D721Med (cell line): ENCODE results near the gene TP53BP1.
"Not testable (repeated sequence)": the region's sequence is repeated elsewhere in the genome, so short reads cannot be mapped to it uniquely, and the experiment has no call there.

Source experiments
- DNase-seq: peaks from one replicate; pipeline ENCODE4 v3.0.0; 2011; ENCODE audit warnings: low spot score; ENCODE audit not compliant: insufficient read length
- FAIRE-seq: peaks from 2 replicates; lab custom pipeline; 2011; peaks lifted over from hg19 to GRCh38; lab: Jason Lieb, UNC
- TF ChIP-seq, protein P1 (sequence below): IDR thresholded peaks from 2 replicates; pipeline ENCODE4 v1.5.1; 2012; ENCODE audit warnings: mild to moderate bottlenecking, control low read depth; ENCODE audit not compliant: insufficient read depth; ENCODE audit errors: missing control alignments

TP53BP1 gene

GRCh38 chr15:43404130-43404529 lies 88.8 kb downstream of the TP53BP1 start:
- no peak for DNase-seq
- TF ChIP-seq, protein P1, sequence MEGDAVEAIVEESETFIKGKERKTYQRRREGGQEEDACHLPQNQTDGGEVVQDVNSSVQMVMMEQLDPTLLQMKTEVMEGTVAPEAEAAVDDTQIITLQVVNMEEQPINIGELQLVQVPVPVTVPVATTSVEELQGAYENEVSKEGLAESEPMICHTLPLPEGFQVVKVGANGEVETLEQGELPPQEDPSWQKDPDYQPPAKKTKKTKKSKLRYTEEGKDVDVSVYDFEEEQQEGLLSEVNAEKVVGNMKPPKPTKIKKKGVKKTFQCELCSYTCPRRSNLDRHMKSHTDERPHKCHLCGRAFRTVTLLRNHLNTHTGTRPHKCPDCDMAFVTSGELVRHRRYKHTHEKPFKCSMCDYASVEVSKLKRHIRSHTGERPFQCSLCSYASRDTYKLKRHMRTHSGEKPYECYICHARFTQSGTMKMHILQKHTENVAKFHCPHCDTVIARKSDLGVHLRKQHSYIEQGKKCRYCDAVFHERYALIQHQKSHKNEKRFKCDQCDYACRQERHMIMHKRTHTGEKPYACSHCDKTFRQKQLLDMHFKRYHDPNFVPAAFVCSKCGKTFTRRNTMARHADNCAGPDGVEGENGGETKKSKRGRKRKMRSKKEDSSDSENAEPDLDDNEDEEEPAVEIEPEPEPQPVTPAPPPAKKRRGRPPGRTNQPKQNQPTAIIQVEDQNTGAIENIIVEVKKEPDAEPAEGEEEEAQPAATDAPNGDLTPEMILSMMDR: no peak
- no peak for FAIRE-seq

DNA sequence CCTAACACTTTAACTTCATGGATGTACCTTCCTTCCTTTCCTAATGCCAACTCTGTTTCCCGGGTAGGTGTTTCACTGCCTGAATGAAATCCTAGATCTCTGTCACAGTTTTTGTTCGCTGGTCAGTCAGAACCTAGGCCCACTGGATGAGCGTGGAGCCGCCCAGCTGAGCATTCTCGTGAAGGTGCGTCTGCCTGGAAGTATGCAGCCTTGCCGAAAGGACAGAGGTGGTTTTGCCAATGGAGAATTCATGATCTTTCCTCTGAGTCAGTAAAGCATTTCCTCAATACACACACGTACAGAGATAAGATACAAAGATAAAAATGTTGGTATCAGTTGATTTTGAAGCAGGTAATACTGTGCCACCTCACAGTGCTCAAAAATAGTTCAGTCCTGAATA lies 89.3 kb downstream of the TP53BP1 start:
- no peak for DNase-seq
- TF ChIP-seq, protein P1: no peak
- FAIRE-seq: no peak

- DNase-seq: no peak
- TF ChIP-seq, protein P1: no peak
- FAIRE-seq: no peak
Observed at GRCh38 chr15:43402255-43402654, 90.7 kb downstream of the TP53BP1 start.

GRCh38 chr15:43393592-43393991 lies 99.4 kb downstream of the TP53BP1 start:
- DNase-seq, FAIRE-seq: not testable (repeated sequence)

DNA sequence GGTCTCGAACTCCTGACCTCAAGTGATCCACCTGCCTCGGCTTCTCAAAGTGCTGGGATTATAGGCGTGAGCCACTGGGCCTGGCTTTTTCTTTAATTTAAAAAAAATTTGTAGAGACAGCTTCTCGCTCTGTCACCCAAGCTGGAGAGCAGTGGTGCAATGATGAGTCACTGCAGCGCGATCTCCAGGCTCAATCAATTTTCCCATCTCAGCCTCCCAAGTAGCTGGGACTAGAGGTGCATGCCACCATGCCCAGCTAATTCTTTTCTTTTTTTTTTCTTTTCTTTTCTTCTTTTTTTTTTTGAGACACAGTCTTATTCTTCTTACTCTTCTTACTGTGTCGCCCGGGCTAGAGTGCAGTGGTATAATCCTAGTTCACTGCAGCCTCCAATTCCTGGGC lies 102.2 kb downstream of the TP53BP1 start:
- TF ChIP-seq, protein P1: no peak
- DNase-seq: no peak
- FAIRE-seq: no peak

DNA sequence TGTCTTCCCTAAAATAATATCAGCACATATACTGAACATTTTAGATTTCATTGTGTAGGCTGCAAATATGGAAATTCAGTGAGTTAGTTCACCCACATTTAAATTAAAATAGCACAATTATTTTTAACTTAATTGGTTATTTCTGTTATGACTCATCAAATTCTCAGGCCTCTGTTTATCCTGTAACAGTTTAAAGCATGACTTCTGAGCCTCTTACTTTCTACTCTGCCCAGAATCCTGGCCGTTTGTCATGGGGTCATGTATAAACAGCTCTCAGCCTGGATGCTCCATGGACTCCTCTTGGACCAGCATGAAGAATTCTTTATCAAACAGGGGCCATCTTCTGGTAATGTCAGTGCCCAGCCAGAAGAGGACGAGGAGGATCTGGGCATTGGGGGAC lies 109.9 kb downstream of the TP53BP1 start:
- no peak for FAIRE-seq
- no peak for DNase-seq
- TF ChIP-seq, protein P1: no peak

DNA sequence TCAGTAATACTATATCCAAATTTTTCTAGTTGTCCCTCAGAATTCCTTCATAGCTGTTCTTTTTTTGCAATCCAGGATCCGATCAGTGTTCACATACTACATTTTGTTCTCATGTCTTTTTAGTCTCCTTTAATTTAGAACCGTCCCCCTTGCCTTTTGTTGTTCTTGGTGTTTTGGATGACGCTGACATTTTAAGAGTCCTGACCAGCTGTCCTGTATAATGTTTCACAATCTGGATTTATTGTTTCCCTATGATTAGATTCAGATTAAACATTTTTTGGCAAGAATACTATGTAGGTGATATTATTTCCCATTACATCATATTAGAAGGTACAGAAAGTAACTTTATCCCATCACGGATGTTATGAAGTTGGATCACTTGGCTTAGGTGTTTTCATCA lies 110.6 kb downstream of the TP53BP1 start:
- DNase-seq (no peak), FAIRE-seq (no peak)
- TF ChIP-seq, protein P1: no peak

DNA sequence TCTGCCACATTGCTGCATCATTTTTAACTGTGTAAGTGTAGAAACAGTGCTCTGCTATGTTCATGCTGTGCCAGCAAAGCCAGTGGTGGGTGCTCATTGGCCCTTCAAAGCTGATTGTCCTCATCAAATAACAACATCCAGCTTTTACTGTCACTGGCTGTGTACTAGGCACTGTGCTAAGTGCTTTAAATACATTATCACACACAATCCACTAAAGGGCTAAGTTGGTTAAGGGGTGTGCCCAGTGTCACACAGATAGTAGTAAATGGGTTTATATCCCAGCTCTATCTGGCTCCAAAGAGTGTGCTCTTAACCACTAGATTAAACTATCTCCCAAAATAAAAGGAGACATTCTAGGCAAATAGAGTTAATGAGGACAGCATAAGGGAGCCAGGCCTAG lies 114.4 kb downstream of the TP53BP1 start:
- TF ChIP-seq, protein P1: no peak
- FAIRE-seq (no peak), DNase-seq (no peak)
